NCI-H146 treated with DMSO at 0.1 percent for 48 hours (cell line): ENCODE results near the gene MED14.

ENCODE experiments used
- DNase-seq: peaks from one replicate; lab custom pipeline; 2025; ENCODE audit not compliant: unreplicated experiment; lab: John Stamatoyannopoulos, UW

MED14 gene

GRCh38 chrX:40615976-40616375, 119.4 kb downstream of the MED14 start:
- DNase-seq, result no peak

GRCh38 chrX:40612511-40612910, 122.8 kb downstream of the MED14 start:
- no peak for DNase-seq

GRCh38 chrX:40607381-40607780, 128.0 kb downstream of the MED14 start:
- DNase-seq, result no peak

GRCh38 chrX:40603446-40603845, 131.9 kb downstream of the MED14 start:
- no peak for DNase-seq
